Right lobe of liver (tissue), 4 donors: ENCODE results near the gene SCYL1.

Experiments
- POLR2A ChIP-seq: fragments of 450-650 bp; IDR thresholded peaks from one replicate; pipeline ENCODE4 v1.6.1; 2017; ENCODE audit warnings: antibody characterized with exemption, mild to moderate bottlenecking
- TF ChIP-seq, protein P1 (sequence below), 4 donors: fragments of 200-600 bp in 3 of 4; fragments of 450-650 bp in 1 of 4; IDR thresholded peaks; one replicate each; pipeline versions ENCODE4 v1.5.1 to v1.8.0; 2016 to 2022; ENCODE audit warnings: antibody characterized with exemption in 4 of 4, mild to moderate bottlenecking in 2 of 4
- donor health status: DM: no; HTN: no; CAD: no.
- donor health status: DM: no; HTN: no; CAD: no.
- donor health status: DM: no; HTN: yes; CAD: no.

DNA sequence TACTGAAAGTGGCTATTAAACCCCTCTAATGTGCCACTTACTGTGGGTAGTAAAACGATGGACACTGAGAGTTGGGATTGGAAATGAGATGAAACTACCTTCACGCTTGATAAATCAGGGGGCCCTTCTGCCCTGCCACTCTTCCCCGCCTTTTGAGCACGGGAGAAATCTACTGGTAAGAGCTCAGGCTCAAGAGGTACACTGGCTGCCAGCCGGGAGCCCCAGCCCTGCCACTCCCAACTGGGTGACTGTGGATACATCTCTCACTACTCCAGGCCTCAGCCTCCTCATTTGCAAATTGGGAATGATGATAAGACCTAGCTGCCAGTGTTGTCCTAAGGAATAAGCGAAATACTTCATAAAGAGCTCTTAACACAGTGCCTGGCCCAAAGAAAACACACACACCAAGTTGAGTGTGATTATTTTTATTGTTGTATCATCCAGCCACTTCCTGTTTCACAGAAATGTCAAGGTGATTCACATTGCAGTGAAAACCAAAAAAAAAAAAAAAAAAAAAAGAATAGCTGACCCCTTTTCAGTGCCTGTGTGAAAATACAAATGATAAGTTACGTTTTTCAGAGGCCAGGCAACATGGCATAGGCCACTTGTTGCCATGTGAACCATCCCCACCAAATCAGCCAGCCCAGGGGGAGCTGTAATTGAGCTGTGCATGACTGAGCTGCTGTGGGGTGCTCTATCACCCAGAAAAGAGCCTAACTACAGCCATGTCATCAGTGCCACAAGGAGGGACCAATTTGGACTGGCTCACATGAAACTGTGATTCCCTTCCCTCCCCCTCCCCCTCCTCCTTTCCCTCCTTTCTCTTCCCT is 41.0 kb downstream of the SCYL1 start:
- no peak for TF ChIP-seq POLR2A
- TF ChIP-seq, protein P1, sequence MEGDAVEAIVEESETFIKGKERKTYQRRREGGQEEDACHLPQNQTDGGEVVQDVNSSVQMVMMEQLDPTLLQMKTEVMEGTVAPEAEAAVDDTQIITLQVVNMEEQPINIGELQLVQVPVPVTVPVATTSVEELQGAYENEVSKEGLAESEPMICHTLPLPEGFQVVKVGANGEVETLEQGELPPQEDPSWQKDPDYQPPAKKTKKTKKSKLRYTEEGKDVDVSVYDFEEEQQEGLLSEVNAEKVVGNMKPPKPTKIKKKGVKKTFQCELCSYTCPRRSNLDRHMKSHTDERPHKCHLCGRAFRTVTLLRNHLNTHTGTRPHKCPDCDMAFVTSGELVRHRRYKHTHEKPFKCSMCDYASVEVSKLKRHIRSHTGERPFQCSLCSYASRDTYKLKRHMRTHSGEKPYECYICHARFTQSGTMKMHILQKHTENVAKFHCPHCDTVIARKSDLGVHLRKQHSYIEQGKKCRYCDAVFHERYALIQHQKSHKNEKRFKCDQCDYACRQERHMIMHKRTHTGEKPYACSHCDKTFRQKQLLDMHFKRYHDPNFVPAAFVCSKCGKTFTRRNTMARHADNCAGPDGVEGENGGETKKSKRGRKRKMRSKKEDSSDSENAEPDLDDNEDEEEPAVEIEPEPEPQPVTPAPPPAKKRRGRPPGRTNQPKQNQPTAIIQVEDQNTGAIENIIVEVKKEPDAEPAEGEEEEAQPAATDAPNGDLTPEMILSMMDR (IDR thresholded peaks at IDR 0.05) = no peak
